IPS-15b (cell line): ENCODE data around the gene CHCHD6.

ENCODE experiments used
- H3K27me3 ChIP-seq: one replicate; pipeline ENCODE4 v1.6.1; 2013; ENCODE audit warnings: low read length; ENCODE audit not compliant: control insufficient read depth, insufficient read depth
- H3K36me3 ChIP-seq: one replicate; pipeline ENCODE4 v1.6.1; 2013; ENCODE audit warnings: low read length; ENCODE audit not compliant: control insufficient read depth, insufficient read depth
- H3K4me1 ChIP-seq: one replicate; pipeline ENCODE4 v1.6.1; 2013; ENCODE audit warnings: mild to moderate bottlenecking, low read length; ENCODE audit not compliant: control insufficient read depth, insufficient read depth
- H3K4me3 ChIP-seq: one replicate; pipeline ENCODE4 v1.5.1; 2013; ENCODE audit warnings: low read depth, low read length
- H3K9ac ChIP-seq: one replicate; pipeline ENCODE4 v1.6.1; 2013; ENCODE audit warnings: low read depth, mild to moderate bottlenecking, low read length
- H3K9me3 ChIP-seq: one replicate; pipeline ENCODE4 v1.6.1; 2013; ENCODE audit warnings: mild to moderate bottlenecking, low read length; ENCODE audit not compliant: control insufficient read depth, insufficient read depth

CHCHD6 gene

DNA sequence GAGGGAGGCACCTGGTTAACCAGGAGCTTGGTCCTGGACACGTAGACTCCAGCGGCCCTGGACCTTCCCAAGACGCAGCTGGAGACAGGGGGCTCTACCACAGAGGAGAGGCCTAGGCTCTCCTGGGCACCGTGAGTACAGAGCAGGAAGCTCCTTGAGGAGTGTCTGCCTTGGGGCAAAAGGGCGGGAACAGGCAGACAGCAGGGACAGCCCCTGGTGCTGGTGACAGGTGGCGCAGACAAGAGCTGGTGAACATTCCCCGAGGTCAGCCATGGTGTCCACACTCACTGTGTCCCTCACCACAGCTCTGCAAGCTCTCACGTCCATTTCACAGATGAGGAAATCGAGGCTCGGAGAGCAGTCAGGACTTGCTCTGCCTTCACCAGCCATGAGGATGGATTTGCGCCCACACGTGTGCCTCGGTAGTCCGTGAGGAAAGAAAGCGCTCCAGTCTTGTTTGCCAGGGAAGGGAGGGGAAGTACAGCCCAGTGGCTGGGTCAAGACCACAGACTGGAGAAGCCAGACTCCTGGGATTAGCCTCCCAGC is 276.3 kb downstream of the CHCHD6 start:
- Histone ChIP-seq H3K4me3 (no peak overlapping the region), H3K36me3 (no peaks in the 10 kb centered on the region), H3K4me1 (peaks cover 4% of the 10 kb centered on the region), H3K9me3 (no peaks in the 10 kb centered on the region), H3K27me3 (peaks cover 9% of the 10 kb centered on the region), H3K9ac (no peak overlapping the region)

DNA sequence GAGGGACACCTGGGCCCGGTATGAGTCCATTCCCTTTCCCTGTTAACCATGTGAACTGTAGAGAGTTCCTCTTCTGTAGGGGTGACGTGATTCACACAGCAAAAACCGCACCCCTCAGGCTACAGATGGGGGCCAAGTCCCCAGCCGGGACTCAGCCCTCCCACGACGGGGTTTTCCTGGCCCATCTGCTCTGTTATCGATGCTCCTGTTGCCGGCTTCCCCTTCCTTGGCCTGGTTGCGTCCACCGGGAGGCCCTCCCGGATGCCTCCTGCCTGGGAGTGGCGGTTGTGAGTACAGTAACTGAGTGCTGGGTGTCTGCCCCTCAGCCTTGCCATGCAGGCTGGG is 278.1 kb downstream of the CHCHD6 start:
- Histone ChIP-seq H3K9ac (peak overlapping the region; percentile 60), H3K36me3 (no peaks in the 10 kb centered on the region), H3K27me3 (peaks cover 9% of the 10 kb centered on the region), H3K9me3 (no peaks in the 10 kb centered on the region), H3K4me3 (peak overlapping the region; percentile 60), H3K4me1 (peaks cover 4% of the 10 kb centered on the region)

DNA sequence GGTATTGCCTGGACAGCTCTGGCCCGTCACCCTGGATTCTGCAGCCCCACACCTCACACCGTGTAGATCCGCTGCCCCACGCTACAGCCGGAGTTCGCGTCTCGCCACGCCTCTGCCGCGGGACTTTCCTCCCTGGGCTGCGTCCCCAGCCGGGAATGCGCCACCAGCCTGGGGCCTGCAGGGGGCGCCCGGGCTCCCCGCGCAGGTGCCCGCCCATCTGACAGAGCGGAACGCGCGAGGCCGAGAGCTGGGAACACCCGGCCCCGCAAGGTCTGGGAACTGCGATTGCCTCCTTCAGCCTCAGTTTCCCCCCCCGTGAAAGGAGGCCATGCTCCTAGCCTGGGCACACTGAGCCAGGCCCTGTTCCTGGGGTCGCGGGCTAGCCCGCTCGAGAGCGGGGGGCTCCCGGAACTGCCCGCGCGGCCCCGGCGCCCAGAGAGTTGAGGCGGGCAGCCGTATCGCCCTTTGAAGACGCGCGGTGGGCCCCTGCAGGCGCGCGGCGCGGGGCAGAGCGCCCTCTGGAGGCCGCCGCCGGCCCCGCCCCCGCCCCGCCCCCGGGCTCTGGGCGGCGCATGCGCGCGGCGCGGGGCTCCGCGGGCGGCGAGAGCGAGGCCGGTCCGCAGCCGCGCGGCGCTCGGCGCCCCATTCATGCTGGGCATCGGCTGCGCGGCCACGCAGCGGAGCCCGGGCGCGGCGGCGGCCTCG is 278.6 kb downstream of the CHCHD6 start, which contains the start of gene PLXNA1:
Gene PLXNA1, plus strand, starts transcription at position 645 of the 705 bp plus-strand sequence. CDS start 5,479 bp downstream, outside the sequence.
- Histone ChIP-seq H3K4me1 (peaks cover 4% of the 10 kb centered on the region), H3K4me3 (peak within 1 kb of the TSS; percentile 60), H3K36me3 (no peaks in the 10 kb centered on the region), H3K27me3 (peaks cover 9% of the 10 kb centered on the region), H3K9ac (peak within 1 kb of the TSS; percentile 60), H3K9me3 (no peaks in the 10 kb centered on the region)

DNA sequence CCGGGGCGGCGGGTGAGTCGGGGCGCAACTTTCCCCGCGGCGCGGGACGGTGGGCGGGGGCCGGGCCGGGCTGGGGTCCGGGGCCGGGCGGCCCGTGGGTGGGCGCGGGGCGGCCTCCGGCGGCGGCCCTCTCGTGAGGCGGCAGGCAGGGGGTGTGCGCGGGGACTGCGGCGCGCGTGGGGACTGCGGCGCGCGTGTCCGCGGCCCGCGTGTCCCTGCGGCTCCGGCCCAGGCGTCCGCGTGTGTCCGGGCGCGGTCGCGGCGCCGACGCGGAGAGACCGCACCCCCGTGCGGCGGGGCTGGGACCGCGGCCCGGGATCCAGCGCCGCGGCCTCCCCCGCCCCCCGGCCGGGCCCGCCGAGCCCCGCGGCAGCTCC is 279.2 kb downstream of the CHCHD6 start:
- peaks cover 9% of the 10 kb centered on the region for H3K27me3 ChIP-seq
- no peaks in the 10 kb centered on the region for H3K36me3 ChIP-seq
- peaks cover 4% of the 10 kb centered on the region for H3K4me1 ChIP-seq
- no peak overlapping the region for H3K4me3 ChIP-seq
- no peaks in the 10 kb centered on the region for H3K9me3 ChIP-seq
- H3K9ac ChIP-seq: no peak overlapping the region

DNA sequence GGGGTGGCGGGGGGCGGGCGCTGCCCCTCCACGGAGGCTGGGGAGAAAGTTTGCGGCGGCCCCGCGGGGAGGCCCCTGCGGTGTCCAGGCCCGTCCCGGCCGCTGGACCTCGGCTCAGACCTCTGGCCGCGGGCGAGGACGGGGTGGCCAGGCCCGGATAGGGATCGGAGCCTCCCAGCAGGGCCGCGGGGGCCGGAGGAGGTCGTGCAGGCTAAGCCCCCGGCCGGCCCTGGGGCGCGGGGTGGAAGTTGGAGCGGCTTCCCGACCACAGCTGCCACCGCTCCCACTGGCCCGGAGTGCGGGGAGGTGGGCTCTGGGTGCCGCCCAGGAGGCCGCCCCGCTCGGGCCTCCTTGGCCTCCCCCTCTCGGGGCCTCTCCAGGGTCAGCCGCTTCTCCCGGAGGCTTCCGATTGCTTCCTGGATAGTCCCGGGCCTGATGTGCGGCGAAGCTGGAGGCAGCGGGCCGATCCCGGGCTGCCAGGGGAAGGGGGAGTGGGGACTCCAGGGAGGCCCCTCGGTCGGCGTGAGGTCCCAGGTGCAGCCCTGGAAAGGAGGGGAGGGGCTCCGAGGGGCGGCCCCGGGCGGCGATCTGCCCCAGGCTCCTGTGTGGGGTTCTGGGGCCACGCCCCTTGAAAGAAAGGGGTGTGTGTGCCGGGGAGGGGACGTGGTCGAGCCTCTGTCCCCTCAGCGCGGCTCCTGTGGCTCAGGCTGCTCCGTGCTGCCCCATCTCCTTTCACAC is 279.8 kb downstream of the CHCHD6 start:
- Histone ChIP-seq H3K9ac (peak overlapping the region; percentile 24), H3K4me1 (peaks cover 4% of the 10 kb centered on the region), H3K4me3 (peak overlapping the region; percentile 52), H3K27me3 (peaks cover 9% of the 10 kb centered on the region), H3K36me3 (peaks cover 5% of the 10 kb centered on the region), H3K9me3 (no peaks in the 10 kb centered on the region)

DNA sequence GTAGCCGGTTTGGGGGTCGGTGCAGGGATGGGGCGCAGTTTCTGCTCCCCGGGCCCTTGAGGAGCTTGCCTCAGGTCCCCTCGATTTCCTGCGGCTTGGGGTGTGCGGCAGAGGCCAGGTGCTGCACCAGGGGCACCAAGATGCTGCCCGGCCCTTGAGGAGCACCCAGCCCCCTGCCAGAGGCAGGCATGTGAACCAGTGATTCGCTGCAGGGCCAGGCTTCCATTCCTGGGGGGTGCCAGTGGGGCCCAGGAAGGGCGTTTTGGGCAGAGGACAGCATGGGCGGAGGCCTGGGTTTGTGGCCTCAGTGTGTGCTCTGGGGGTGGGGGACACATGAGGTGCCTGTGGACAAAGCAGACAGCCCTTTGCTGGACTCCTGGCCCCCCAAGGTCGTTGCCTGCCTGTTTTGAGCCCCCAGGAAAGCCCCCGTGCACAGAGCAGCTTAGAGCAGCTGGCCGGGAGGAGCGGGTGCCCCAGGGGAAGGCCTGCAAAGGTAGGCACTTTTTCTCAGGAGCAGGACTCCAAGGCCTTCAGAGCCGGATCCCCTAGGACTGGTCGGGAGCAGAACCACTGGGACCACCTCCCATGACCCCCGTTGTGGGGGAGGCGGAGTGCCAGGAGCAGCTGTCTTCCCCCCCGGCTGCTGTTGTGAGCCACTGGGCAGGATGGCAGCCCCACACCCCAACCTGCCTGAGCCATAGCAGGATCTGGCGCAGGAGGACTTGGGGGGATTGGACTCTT is 280.5 kb downstream of the CHCHD6 start:
- H3K9me3 ChIP-seq: no peaks in the 10 kb centered on the region
- H3K9ac ChIP-seq: peak overlapping the region; percentile 47
- H3K36me3 ChIP-seq: peaks cover 12% of the 10 kb centered on the region
- peak overlapping the region; percentile 52 for H3K4me3 ChIP-seq
- peaks cover 9% of the 10 kb centered on the region for H3K27me3 ChIP-seq
- peaks cover 4% of the 10 kb centered on the region for H3K4me1 ChIP-seq

DNA sequence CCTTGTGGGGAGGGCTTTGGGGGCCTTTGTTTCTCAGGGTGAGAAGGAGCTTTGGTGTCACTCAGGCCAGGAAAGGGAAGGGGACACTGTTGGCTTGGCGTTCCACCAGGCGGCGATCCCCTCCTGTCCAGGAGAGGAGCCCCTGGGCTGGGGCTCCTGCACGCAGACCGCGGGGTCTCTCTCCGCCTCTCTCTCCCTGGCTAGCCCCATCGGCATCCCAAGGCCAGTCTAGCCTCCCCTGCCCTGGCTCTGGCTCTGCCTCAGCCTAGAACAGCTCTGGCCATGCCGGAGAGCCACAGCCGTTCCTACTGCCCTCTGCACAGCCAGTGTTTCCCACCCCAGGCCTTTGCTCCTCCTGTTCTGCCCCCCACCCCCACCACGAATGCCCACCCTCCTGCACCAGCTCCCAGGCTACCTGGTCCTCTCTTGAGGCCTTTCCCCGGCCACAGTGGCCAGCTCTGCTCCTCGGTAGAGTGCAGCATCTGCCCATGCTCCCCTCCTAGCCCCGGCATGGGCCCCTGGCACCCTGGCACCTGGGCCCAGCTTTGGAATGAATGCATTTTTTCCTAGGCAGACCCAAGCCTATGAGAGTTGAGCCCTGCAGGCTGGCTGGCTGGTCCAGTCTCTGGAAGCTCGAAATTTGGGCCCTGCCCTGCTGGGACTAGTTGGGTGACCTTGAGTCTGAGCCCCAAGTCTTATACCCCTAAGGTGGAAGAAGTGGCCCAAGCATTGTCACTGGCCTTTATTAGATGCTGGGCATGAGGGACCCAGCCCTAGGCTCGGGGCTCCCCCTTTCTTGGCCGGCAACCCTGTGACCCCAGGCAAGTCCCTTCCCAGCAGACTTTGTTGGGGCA is 281.3 kb downstream of the CHCHD6 start:
- Histone ChIP-seq H3K9me3 (no peaks in the 10 kb centered on the region), H3K4me3 (no peak overlapping the region), H3K27me3 (peaks cover 9% of the 10 kb centered on the region), H3K9ac (no peak overlapping the region), H3K36me3 (peaks cover 20% of the 10 kb centered on the region), H3K4me1 (peaks cover 4% of the 10 kb centered on the region)

DNA sequence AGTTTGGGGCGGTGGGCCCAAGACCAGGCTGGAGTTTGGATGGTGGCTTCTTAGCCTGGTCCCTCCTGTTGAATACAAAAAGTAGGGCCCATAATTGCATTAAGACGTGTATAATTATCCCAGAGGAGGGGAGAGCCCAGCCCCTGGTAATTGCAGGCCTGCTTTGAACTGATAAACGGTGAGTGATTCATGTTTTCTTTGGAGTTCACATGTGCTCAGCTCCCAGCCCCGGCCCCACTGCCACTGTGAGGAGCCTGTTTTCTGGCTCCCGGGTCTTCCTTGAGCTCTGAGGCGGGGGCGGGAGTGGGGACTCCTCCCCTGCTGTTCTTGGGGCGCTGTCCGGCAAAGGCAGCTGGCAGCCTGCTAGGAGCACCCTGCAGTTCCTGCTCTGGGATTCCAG is 282.0 kb downstream of the CHCHD6 start:
- H3K36me3 ChIP-seq: peaks cover 27% of the 10 kb centered on the region
- H3K9ac ChIP-seq: no peak overlapping the region
- peaks cover 4% of the 10 kb centered on the region for H3K4me1 ChIP-seq
- no peaks in the 10 kb centered on the region for H3K9me3 ChIP-seq
- H3K4me3 ChIP-seq: no peak overlapping the region
- H3K27me3 ChIP-seq: peaks cover 9% of the 10 kb centered on the region

DNA sequence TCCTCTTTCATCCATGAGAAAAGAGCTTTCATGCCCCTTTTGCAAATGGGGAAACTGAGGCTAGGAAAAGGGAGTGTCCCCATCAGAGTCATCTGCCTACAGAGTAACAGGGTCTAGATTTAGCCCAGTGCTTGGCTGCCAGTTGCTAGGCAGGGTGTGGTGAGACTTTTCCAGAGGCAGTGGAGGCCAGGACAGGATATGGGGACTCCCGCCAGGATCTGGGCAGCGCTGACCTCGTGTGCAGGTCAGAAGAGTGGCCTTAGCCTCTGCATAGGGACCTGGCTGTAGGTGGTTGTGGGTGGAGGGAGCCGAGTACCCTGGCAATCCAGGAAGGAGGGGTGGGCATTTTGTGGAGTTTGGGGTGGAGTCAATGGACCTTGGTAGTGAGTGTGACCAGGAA is 283.1 kb downstream of the CHCHD6 start:
- Histone ChIP-seq H3K4me3 (no peak overlapping the region), H3K4me1 (no peaks in the 10 kb centered on the region), H3K9me3 (no peaks in the 10 kb centered on the region), H3K9ac (no peak overlapping the region), H3K27me3 (peaks cover under 1% of the 10 kb centered on the region), H3K36me3 (peaks cover 37% of the 10 kb centered on the region)

DNA sequence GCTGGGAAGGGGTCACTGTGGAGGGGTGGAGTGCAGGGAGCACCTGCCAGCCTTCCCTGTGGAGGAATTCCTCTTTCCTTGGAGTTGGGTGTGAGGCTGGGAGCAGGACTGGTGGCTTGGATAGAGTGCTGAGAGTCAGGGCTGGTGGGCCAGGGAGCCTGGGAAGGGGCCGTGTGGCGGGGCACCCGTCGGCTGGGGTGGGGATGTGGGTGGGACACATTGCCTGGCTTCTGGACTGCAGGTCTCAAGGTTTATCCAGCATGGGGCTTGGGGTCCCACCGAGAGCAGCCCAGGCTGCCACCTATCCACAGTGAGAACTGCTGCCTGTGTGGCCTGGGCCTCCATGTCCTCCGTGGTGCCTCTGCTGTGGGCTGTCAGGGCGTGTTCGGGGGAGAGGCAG is 283.6 kb downstream of the CHCHD6 start:
- no peaks in the 10 kb centered on the region for H3K4me1 ChIP-seq
- no peak overlapping the region for H3K4me3 ChIP-seq
- H3K9me3 ChIP-seq: no peaks in the 10 kb centered on the region
- peaks cover 38% of the 10 kb centered on the region for H3K36me3 ChIP-seq
- no peak overlapping the region for H3K9ac ChIP-seq
- H3K27me3 ChIP-seq: no peaks in the 10 kb centered on the region

DNA sequence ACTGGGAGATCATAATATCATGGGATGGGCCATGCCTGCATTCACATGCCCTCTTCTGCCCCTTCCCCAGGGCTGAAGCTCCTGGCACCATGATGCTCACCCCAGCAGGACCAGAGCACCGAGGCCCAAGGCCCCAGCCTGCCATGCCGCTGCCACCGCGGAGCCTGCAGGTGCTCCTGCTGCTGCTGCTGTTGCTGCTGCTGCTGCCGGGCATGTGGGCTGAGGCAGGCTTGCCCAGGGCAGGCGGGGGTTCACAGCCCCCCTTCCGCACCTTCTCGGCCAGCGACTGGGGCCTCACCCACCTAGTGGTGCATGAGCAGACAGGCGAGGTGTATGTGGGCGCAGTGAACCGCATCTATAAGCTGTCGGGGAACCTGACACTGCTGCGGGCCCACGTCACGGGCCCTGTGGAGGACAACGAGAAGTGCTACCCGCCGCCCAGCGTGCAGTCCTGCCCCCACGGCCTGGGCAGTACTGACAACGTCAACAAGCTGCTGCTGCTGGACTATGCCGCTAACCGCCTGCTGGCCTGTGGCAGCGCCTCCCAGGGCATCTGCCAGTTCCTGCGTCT is 284.5 kb downstream of the CHCHD6 start:
- Histone ChIP-seq H3K9ac (no peak overlapping the region), H3K4me3 (no peak overlapping the region), H3K4me1 (no peaks in the 10 kb centered on the region), H3K36me3 (peaks cover 43% of the 10 kb centered on the region), H3K27me3 (no peaks in the 10 kb centered on the region), H3K9me3 (no peaks in the 10 kb centered on the region)
